DND-41 (cell line): Measurements from ENCODE around the gene MACROH2A2.

Experiments
- CTCF ChIP-seq: IDR thresholded peaks from 2 replicates; pipeline ENCODE4 v1.5.1; 2012; ENCODE audit warnings: borderline replicate concordance, low read length, moderate library complexity, mild to moderate bottlenecking; ENCODE audit not compliant: poor library complexity, severe bottlenecking; ENCODE audit errors: extremely low read depth
- EZH2 ChIP-seq: IDR thresholded peaks from 3 replicates; pipeline ENCODE4 v1.6.1; 2012; ENCODE audit warnings: borderline replicate concordance, low read depth, mild to moderate bottlenecking, moderate library complexity, low read length, inconsistent platforms; ENCODE audit not compliant: severe bottlenecking

GRCh38 chr10:70090951-70091350 is 38.3 kb downstream of the MACROH2A2 start:
- no peak for TF ChIP-seq CTCF
- TF ChIP-seq EZH2 = no peak
